Testis (tissue), 2 donors: ENCODE measurements around the gene OR10J4.

Experiments
- CTCF ChIP-seq, 3 experiments: fragments of 450-650 bp in 2 of 3; fragments of 200-600 bp in 1 of 3; sonication (generic) in 1 of 3; IDR thresholded peaks; one replicate each; pipeline ENCODE4 v1.5.1; 2016 to 2019; ENCODE audit warnings: antibody characterized with exemption in 3 of 3, mild to moderate bottlenecking in 2 of 3, moderate library complexity in 1 of 3
- POLR2A ChIP-seq: fragments of 450-650 bp; IDR thresholded peaks from one replicate; pipeline ENCODE4 v1.6.1; 2017; ENCODE audit warnings: antibody characterized with exemption, mild to moderate bottlenecking, moderate library complexity

GRCh38 chr1:159469921-159470533, 38.0 kb downstream of the OR10J4 start:
- TF ChIP-seq CTCF (IDR thresholded peaks at IDR 0.05) (no peak), POLR2A (no peak)
